ES-I3 (cell line): ENCODE measurements around the gene EIF4ENIF1.
"Not testable (repeated sequence)": the region's sequence is repeated elsewhere in the genome, so short reads cannot be mapped to it uniquely, and the experiment has no call there.

Experiments used
- H3K36me3 ChIP-seq: 2 replicates; pipeline ENCODE4 v1.6.1; 2013; ENCODE audit warnings: mild to moderate bottlenecking, low read length, control low read depth, moderate library complexity; ENCODE audit not compliant: insufficient read depth
- H3K4me1 ChIP-seq: 2 replicates; pipeline ENCODE4 v1.6.1; 2013; ENCODE audit warnings: mild to moderate bottlenecking, control low read depth, low read length; ENCODE audit not compliant: insufficient read depth
- H3K9ac ChIP-seq: 2 replicates; pipeline ENCODE4 v1.6.1; 2013; ENCODE audit warnings: low read depth, mild to moderate bottlenecking, low read length, moderate library complexity
- H3K9me3 ChIP-seq: 2 replicates; pipeline ENCODE4 v1.6.1; 2013; ENCODE audit warnings: mild to moderate bottlenecking, low read length, moderate library complexity; ENCODE audit not compliant: control insufficient read depth, insufficient read depth

EIF4ENIF1 gene

DNA sequence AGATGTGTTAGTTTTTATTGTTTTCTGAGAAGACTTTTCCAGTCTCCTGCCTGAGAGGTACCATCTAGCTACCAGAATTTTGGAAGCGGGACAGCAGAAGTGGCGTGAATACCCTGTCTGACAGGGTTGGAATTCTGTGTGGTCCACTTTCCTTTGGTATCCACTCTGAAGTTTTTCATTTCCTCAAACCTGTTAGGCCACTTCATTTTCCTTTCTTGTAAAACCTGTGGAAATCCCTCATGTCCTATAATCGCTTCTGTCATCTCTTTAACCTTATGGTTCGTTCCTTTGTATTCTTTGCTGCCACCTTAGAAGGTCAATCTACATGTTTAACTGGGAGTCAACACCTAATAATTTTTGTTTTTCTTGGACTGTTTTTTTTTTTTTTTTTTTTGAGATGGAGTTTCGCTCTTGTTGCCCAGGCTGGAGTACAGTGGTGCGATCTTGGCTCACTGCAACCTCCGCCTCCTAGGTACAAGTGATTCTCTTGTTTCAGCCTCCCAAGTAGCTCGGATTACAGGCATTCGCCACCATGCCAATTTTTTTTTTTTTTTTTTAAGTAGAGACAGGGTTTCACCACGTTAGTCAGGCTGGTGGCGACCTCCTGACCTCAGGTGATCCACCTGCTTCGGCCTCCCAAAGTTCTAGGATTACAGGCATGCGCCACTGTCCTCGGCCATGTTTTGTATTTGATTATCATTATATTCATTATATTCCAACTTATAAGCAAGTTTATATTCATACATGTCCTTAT lies 13.7 kb upstream of the EIF4ENIF1 start:
- Histone ChIP-seq H3K9ac (no peak overlapping the region), H3K4me1 (peaks cover 6% of the 10 kb centered on the region), H3K9me3 (no peaks in the 10 kb centered on the region; the same call in 1 of the 2 replicates), H3K36me3 (no peaks in the 10 kb centered on the region)

DNA sequence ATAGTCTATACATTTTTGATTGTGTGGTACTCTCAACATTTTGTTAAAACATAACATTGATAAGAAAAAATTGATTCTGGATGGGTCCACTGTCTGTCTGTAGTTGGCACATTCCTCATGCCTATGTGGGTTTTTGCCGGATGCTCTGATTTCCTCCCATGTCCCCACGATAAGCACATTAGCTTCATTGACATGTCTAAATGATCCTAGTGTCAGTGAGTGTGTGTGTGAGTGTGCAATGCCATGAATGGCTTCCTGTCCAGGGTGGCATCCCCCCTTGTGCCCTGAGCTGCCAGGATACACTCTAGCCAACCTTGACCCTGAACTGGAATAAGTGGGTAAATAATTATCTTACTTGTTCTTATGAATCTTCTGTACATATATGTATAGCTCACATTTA lies 12.1 kb upstream of the EIF4ENIF1 start:
- peaks cover 6% of the 10 kb centered on the region for H3K4me1 ChIP-seq
- no peak overlapping the region for H3K9ac ChIP-seq
- H3K9me3 ChIP-seq: no peaks in the 10 kb centered on the region
- H3K36me3 ChIP-seq: no peaks in the 10 kb centered on the region

- peak overlapping the region; percentile 75 for H3K9ac ChIP-seq
- H3K4me1 ChIP-seq: no peaks in the 10 kb centered on the region
- no peaks in the 10 kb centered on the region for H3K36me3 ChIP-seq
- H3K9me3 ChIP-seq: no peaks in the 10 kb centered on the region
Observed at GRCh38 chr22:31497148-31497938, 7.7 kb upstream of the EIF4ENIF1 start.

DNA sequence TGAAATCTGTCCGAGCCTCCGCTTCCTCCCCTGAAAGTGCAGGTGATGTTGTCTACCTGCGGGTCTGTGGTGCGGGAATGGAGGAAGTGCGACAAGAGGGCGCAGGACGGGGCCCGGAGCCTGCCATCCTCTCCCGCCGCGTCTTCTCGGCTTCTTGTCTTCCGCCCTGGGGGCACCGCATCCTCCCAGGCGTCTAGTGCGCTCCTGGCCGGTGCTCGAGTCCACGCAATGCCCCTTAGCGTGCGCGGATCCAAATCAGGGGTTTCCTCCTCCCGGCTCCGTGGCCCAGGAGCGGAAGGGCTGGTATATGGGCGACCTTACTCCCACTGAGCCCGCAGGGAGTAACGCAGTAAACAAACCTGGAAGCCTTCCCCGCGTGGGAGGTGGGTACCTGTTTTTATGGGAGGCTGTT lies 7.1 kb upstream of the EIF4ENIF1 start:
- Histone ChIP-seq H3K4me1 (no peaks in the 10 kb centered on the region), H3K9me3 (no peaks in the 10 kb centered on the region)

GRCh38 chr22:31496007-31496734 lies 6.5 kb upstream of the EIF4ENIF1 start, which contains the start of gene SFI1:
SFI1 (plus strand) TSS chr22:31496536; CDS start chr22:31508285, 11,749 bp downstream.
- no peaks in the 10 kb centered on the region for H3K36me3 ChIP-seq
- H3K9ac ChIP-seq: peak within 1 kb of the TSS; percentile 75
- H3K4me1 ChIP-seq: no peaks in the 10 kb centered on the region
- H3K9me3 ChIP-seq: no peaks in the 10 kb centered on the region

More for the DNA sequence above, 7.1 kb upstream of the EIF4ENIF1 start:
- H3K9ac ChIP-seq: peak overlapping the region; percentile 75
- no peaks in the 10 kb centered on the region for H3K36me3 ChIP-seq

- Histone ChIP-seq H3K36me3 (no peaks in the 10 kb centered on the region), H3K9ac (peak overlapping the region; percentile 75), H3K4me1 (no peaks in the 10 kb centered on the region), H3K9me3 (no peaks in the 10 kb centered on the region)
Observed at GRCh38 chr22:31495343-31495742, 5.7 kb upstream of the EIF4ENIF1 start.

- not testable (repeated sequence) for H3K9me3 ChIP-seq, H3K9ac ChIP-seq, H3K36me3 ChIP-seq, H3K4me1 ChIP-seq
Observed at GRCh38 chr22:31493355-31493754, 3.7 kb upstream of the EIF4ENIF1 start.

DNA sequence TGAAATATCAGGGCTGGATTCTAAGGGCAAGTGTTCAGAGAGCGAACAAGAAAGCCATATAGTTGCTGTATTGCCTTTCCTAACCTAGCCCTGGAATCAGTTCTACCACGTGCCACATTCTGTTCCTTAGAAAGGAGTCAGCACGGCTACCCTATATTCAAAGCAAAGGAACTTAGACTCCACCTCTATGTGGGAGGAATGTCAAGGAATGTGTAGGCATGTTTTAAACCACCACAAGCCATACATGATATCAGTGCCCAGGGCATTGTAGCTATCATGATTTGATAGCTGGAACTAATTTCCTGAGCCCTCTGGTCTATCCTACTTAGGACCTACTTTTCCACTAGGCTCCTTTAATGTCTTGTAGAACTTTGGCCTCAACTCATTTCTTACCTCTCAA lies 2.5 kb upstream of the EIF4ENIF1 start:
- Histone ChIP-seq H3K9ac (no peak overlapping the region), H3K36me3 (peaks cover 2% of the 10 kb centered on the region), H3K4me1 (no peaks in the 10 kb centered on the region), H3K9me3 (no peaks in the 10 kb centered on the region)

DNA sequence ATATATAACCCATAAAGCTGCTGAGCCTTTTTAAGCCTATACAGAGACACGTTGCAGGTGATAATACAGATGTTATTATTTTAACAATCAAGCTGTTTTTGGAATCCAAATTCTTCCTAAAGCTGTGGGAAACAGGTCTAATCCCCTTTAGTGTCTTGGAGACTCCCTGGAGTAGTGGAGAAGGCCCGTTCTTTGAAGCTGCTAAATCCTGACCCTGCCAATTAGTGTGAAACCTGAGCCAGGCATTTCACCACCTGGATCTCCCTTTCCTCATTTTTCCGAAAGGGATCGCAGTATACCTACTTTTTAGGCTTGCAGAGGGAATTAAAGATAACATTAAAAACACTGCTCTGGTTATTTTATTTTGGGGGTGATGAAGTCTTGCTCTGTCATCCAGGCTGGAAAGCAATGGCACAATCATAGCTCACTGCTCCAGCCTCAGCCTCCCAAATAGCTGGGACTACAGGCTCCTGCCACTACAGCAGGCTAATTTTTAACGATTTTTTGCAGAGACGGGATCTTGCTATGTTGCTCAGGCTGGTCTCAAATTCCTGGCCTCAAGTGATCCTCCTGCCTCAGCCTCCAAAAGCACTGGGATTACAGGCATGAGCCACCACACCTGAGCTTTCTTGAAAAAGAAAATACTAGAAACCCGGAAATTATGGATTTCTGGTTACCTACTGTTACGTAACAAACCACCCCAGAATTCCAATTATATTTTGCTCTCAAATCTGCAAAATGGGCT lies 1.7 kb upstream of the EIF4ENIF1 start:
- Histone ChIP-seq H3K9me3 (no peaks in the 10 kb centered on the region), H3K36me3 (peaks cover 4% of the 10 kb centered on the region), H3K9ac (no peak overlapping the region), H3K4me1 (no peaks in the 10 kb centered on the region)

GRCh38 chr22:31490496-31490925 lies 869 bp upstream of the EIF4ENIF1 start:
- Histone ChIP-seq H3K9me3 (no peaks in the 10 kb centered on the region), H3K36me3 (peaks cover 4% of the 10 kb centered on the region), H3K9ac (peak overlapping the region; percentile 85), H3K4me1 (no peaks in the 10 kb centered on the region)

DNA sequence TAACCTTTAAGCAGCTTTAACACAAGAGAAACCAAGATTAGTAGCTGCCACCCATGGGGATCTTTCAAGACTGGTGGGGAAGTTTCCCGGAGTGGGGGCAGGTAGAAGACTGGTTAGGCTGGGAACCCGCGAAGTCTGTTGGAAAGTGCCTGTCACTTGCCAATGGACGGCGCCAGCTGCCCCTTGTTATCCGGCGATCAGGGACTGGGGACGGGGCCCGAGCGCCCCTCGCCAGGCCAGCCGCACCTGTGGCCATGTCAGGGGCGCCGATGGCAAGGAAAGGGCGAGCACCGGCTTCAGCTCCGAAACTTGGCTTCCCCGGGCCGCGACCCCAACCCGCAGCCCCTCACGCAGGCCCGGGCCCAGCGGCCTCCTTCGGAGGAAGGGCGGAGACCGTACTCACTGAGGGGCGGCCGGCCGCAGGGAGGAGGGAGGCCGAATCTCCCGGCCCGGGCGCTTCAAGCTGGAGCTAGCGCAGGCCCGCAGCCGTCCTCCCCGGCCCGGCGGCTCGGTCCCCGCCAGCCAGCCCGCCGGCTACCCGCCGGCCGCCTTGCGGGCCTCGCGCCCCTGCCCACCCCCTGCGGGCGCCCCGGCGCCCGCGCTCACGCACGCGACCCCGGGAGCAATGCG lies 539 bp downstream of the EIF4ENIF1 start:
- Histone ChIP-seq H3K9ac (peak overlapping the region; percentile 85), H3K4me1 (no peaks in the 10 kb centered on the region), H3K9me3 (no peaks in the 10 kb centered on the region), H3K36me3 (peaks cover 9% of the 10 kb centered on the region)

DNA sequence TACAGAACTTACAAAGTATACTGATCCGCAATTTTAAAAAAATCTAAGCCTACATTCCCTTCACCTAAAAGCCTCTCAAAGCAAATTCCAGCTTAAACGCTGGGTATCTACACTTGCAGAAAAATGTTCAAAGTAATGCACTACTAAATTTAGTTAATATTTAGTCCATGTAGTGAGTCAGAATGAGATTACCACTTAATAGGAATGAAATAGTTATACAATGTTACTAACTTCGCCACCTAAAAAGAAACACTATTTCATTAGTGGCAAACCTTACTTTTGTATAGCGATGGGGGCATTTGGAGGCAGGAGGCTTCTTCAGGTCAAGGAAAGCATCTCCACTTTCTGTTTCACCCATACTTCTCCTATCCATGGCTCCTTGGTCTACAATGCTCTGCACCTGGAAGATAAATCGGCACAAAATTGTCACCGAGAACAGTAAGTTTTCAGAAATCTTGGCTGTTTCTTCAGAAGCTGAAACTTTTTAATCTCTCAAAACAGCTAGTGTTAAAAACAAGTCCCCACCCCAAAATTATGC lies 1.2 kb downstream of the EIF4ENIF1 start:
- Histone ChIP-seq H3K4me1 (no peaks in the 10 kb centered on the region), H3K9me3 (no peaks in the 10 kb centered on the region), H3K36me3 (peaks cover 13% of the 10 kb centered on the region), H3K9ac (peak overlapping the region; percentile 85)

DNA sequence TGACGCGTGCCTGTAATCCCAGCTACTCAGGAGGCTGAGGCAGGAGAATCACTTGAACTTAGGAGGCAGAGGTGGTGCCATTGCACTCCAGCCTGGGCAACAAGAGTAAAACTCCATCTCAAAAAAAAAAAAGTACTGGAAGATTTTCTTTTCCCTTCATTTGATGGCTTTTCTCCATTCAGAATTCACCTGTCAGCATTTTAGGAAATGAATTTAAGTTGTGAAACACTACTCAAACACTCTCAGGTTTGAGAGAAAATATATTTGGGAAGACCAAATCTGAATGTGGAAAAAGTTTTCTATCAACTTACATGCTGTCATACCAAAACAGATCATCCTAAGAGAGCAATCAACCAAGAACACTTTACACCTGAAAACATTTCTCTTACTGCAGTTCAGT lies 2.7 kb downstream of the EIF4ENIF1 start:
- Histone ChIP-seq H3K36me3 (peaks cover 13% of the 10 kb centered on the region), H3K9ac (no peak overlapping the region), H3K4me1 (no peaks in the 10 kb centered on the region), H3K9me3 (no peaks in the 10 kb centered on the region)
